GM12872 (cell line): ENCODE data around the gene MAEA.

Source experiments
- TF ChIP-seq, protein P1 (sequence below): IDR thresholded peaks from 3 replicates; pipeline ENCODE4 v1.5.1; 2011; ENCODE audit warnings: low read depth, mild to moderate bottlenecking, low read length, moderate library complexity; ENCODE audit not compliant: insufficient read depth

The MAEA gene

GRCh38 chr4:1251773-1252066 is 38.0 kb upstream of the MAEA start:
- TF ChIP-seq, protein P1, sequence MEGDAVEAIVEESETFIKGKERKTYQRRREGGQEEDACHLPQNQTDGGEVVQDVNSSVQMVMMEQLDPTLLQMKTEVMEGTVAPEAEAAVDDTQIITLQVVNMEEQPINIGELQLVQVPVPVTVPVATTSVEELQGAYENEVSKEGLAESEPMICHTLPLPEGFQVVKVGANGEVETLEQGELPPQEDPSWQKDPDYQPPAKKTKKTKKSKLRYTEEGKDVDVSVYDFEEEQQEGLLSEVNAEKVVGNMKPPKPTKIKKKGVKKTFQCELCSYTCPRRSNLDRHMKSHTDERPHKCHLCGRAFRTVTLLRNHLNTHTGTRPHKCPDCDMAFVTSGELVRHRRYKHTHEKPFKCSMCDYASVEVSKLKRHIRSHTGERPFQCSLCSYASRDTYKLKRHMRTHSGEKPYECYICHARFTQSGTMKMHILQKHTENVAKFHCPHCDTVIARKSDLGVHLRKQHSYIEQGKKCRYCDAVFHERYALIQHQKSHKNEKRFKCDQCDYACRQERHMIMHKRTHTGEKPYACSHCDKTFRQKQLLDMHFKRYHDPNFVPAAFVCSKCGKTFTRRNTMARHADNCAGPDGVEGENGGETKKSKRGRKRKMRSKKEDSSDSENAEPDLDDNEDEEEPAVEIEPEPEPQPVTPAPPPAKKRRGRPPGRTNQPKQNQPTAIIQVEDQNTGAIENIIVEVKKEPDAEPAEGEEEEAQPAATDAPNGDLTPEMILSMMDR, result no peak

DNA sequence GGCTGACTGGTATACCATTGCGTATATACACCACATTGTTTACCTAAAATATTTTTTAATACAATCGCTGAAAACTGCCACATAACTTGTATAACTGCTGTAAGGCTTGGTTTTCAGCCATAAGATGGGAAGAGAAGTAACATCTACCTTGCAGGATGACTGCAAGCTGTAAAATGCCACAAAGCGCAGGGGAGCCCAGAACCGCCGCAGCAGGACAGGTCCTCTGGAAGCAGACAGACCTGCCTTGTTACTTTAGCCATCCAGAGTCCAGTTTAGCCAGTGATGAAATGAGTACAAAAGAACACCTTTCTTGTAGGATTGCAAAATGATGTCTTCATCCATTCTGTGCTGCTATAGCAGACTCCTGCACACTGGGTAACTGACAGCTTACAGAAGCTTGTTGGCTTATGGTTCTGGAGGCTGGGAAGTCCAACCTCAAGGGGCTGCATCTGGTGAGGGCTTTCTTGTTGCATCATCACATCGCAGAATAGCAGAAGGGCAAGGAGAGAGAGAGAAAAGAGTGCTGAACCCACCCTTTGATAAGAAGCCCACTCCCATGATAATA is 36.7 kb upstream of the MAEA start:
- TF ChIP-seq, protein P1, result no peak

DNA sequence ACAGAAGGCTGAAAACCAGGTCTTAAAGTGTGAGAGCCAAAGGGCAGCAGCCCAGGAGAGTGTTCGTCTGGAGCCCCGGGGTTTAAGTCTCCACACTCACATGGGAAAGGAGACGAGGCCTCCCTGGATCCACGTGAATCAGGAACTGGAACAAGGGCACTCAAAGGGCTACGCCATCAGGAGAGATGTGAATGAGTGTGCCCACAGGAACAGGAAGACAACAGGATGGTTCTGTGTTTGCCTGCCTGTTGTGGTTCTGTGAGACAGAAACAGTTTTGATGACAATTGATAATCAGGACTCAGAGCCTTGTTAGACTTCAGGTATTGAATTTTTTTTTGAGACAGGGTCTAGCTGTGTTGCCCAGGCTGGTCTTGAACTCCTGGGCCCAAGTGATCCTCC is 35.9 kb upstream of the MAEA start:
- TF ChIP-seq, protein P1, result no peak

DNA sequence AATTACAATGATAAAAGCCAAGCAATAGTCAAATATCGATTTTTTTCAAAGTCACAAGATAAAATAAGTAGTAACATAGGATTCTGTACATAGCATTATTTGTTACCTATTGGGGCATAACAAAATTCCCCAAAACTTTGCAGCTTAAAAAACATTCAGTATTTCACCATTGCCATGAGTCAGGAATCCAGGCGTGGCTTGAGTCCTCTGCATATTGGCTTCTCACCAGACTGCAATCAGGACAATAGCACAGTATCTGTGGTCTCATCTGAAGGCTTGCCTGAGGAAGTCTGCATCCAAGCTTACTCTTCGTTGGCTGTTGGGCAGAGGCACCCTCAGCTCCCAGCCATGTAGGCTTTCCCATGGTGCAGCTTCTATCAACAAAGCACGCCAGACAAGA is 34.5 kb upstream of the MAEA start:
- TF ChIP-seq, protein P1, result no peak

DNA sequence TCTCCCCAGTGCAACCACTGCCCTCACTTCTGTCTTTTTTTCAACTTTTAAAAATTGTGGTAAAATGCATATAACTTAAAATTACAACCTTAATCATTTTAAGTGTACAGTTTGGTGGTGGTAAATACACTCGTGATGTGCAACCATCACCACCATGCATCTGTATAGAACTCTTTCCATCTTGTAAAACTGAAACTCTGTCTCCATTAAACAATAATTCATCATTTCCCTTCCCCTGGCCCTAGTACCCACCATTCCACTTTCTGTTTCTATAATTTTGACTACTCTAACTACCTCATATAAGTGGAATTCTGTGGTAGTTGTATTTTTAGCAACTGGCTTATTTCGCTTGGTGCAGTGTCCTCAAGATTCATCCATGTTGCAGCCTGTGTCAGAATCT is 34.0 kb upstream of the MAEA start:
- TF ChIP-seq, protein P1, result no peak

DNA sequence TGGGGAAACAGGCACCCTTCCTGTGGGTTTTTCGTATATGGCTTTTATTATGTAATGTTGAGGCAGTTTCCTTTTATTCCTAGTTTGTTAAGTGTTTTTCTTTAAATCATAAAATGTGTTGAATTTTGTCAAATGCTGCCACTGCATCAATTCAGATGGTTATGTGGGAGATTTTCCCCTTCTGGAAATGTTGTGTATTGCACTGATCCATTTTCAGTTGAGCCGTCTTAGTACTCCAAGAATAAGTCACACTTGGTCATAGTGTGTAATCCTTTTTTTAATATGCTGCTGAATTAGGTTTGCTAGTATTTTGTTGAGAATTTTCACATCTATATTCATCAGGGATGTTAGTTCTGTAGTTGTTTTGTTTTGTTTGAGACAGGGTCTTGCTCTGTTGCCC is 31.2 kb upstream of the MAEA start:
- TF ChIP-seq, protein P1, result peak; percentile 16; the same call in 1 of the 3 replicates

DNA sequence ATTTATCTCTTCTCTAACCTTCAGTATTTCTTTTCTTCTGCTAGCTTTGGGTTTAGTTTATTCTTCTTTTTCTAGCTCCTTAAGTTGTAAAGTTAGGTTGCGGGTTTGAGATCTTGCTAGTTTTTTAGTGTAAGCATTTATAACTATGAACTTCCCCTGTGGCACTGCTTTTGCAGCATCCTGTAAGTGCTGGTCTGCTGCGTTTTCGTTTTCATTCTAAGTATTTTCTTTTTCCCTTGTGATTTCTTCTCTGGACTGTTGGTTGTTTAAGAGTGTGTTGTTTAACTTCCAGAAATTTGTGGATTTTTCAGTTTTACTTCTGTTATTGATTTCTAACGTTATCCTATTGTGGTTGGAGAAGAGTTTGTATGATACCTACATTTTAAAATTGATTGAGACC is 29.7 kb upstream of the MAEA start:
- TF ChIP-seq, protein P1, result no peak

GRCh38 chr4:1260418-1261106 is 29.1 kb upstream of the MAEA start:
- TF ChIP-seq, protein P1, result no peak
